Motor neuron (in vitro differentiated cells): ENCODE measurements around the gene KLF11. TPM values are rescaled to one million over a fixed set of nuclear protein-coding genes. Genes with fewer than 3 reads are reported as not detected.

ENCODE experiments used
- ATAC-seq, 8 experiments: fragments of 200-7000 bp; cut with Tn5 transposase; replicated peaks in 6 of 8; 2 replicates each; pipeline ENCODE4 v1.8.0; 2021; ENCODE audit warnings: mild to moderate bottlenecking in 8 of 8, moderate library complexity in 8 of 8
- H3K27ac ChIP-seq, 2 donors: fragments of 250-450 bp; sonication (Bioruptor Pico); 2 replicates each; pipeline ENCODE4 v1.9.0; 2021; ENCODE audit warnings: antibody characterized with exemption in 2 of 2, mild to moderate bottlenecking in 2 of 2, moderate library complexity in 1 of 2
- H3K4me1 ChIP-seq, 2 donors: fragments of 250-450 bp; sonication (Bioruptor Pico); replicated peaks in 1 of 2; 2 replicates each; pipeline ENCODE4 v1.6.1; 2021; ENCODE audit warnings: antibody characterized with exemption in 2 of 2, mild to moderate bottlenecking in 2 of 2, moderate library complexity in 1 of 2
- H3K4me3 ChIP-seq, 5 donors: fragments of 250-450 bp; sonication (Bioruptor Pico); 2 replicates each; pipeline ENCODE4 v1.9.0; 2021; ENCODE audit warnings: antibody characterized with exemption in 5 of 5, mild to moderate bottlenecking in 5 of 5, moderate library complexity in 4 of 5
- WGBS, 10 experiments: fragments of 450-650 bp; shearing (Covaris generic); methylation state at CpG; one replicate each; pipeline ENCODE4 v1.0.0; 2022; 5-methylcytosine and 5-hydroxymethylcytosine counted together
- in situ Hi-C, 9 experiments: fragments of 400-800 bp; cut with MboI; loops; one replicate each; pipeline ENCODE4 v1.15.0; 2021; ENCODE audit warnings: low sequenced_read_pairs in 9 of 9, low pct_unique_long_range_greater_than_20kb in 2 of 9; ENCODE audit not compliant: unreplicated experiment in 9 of 9
- total RNA-seq, 8 experiments: library from RNA; unstranded; fragments of 300-600 nt; gene quantifications; 2 replicates each; pipeline versions ENCODE4 v1.2.3 to v1.2.4, GENCODE V29; 2022

The KLF11 gene
- total RNA-seq, 8 experiments from 2014 or later: 4.0 to 19.7 (median 12.6) TPM

DNA sequence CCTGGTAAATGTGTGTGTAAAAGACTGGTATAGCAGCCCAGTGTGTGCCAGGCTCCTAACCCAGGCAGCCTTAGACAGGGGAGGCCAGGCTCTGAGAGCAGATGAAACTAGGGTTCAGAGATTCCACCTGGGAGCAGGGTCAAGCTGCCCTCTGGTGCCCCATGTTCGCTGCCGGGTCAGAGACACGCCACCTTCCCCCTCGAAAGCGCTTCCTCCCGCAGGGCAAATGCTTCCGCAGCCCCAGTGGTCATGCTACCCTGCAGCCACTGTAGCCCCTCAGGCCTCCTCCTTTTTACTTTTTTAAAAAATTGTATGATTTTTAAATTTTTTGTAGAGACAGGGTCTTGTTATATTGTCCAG lies 10.6 kb upstream of the KLF11 start:
- in situ Hi-C loops: loop anchor here in 3 of 9 experiments (25.0 kb wide), 1 partner anchor 220 kb away; no protein-coding TSS in a partner anchor
- no peak for ATAC-seq
- Histone ChIP-seq H3K27ac (no peak overlapping the region), H3K4me3 (no peak overlapping the region), H3K4me1 (peaks cover 28 to 30% of the 10 kb centered on the region in 2 donors)
- WGBS, 10 experiments: 81 to 100% (median 88%) methylated on average over 2 to 7 of the region's 7 CpGs; no CpG with 5 or more reads in 6 of the 10 experiments

DNA sequence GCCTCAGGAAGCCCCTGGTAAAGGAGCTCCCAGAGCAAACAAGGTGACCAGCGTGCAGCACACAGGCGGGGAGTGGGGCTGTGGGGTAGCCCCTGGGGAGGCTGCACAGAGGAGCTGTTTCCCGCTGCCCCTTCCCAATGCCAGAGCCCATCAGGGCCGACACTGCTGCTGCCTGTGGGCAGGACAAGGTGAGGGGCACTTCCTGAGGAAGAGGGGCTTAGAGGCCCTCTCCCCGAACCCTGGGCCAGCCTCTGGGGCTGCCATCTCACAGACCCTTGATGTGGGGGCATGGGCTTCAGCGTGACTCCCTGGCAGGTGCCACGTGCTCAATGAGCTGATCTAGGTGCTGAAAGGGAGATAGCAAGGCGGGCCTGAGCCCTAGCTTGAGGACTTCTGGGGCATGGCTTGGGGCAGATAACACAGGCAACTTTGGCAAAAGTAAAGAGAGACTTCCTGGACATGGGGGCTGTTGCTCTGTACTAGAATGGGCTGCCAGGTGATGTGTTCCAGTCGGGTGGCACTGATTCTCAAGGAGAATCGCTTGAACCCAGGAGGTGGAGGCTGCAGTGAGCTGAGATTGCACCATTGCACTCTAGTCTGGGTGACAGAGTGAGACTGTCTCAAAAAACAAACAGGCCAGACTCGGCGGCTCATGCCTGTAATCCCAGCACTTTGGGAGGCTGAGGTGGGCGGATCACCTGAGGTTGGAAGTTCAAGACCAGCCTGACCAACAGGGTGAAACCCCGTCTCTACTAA lies 9.9 kb upstream of the KLF11 start:
- no peak overlapping the region for H3K27ac ChIP-seq
- in situ Hi-C loops: loop anchor here in 3 of 9 experiments (25.0 kb wide), 1 partner anchor 221 kb away; no protein-coding TSS in a partner anchor
- no peak overlapping the region for H3K4me3 ChIP-seq
- H3K4me1 ChIP-seq: peaks cover 25 to 28% of the 10 kb centered on the region in 2 donors
- WGBS, 10 experiments: 73 to 100% (median 88%) methylated on average over 1 to 6 of the region's 14 CpGs; no CpG with 5 or more reads in 4 of the 10 experiments
- ATAC-seq: no peak

DNA sequence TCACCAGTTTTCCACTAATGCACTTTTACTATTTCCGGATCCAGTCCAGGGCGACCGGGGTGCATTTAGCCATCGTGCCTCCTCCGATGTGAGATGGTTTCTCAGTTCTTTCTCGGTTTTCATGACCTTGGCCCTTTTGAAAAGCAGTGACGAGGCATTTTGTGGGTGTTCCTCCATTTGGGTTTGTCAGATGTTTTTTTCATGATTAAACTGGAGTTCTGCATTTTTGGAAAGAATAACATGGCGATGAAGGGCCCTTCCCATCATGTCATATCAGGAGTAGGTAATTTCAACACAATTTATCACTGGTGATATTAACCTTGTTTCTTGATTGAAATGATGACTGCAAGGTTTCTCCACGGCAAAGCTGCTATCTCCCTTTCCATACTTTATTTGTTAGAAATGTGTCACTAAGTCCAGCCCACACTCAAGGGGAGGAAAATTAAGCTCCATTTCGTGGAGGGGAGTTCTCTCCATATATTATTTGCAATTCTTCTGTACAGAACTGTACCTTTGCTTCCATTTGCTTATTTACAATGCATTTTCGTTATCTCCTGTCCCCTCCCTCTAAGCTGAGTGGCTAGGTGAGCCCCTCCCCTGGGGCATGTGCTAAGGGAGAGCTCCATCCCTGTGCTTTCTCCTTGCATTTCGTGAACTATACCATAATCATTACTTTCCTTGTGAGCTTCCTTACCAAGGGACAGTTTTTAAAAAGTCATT lies 8.9 kb upstream of the KLF11 start:
- ATAC-seq: no peak
- WGBS, 10 experiments: 28 to 92% (median 74%) methylated on average over 1 to 11 of the region's 12 CpGs
- H3K4me3 ChIP-seq: no peak overlapping the region
- H3K27ac ChIP-seq: no peak overlapping the region
- peaks cover 14 to 17% of the 10 kb centered on the region in 2 donors for H3K4me1 ChIP-seq
- in situ Hi-C loops: loop anchor here in 3 of 9 experiments (25.0 kb wide), 1 partner anchor 222 kb away; no protein-coding TSS in a partner anchor

DNA sequence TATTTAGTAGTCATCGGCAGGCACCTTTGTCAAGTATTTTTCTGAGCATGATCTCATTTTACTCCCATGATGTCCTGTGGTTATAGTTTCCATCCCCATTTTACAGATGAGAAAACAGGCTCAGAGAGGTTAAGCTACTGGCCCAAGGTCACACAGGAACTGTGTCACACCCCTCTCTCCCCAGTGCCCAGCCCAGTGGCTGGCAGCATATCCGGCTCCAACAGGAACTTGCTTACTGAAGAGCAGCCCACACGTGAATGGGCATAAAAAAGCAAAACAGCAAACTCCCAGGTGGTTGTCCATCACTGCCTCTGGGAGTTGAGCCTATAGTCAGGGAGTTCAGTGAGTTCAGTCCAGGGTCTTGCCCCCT lies 8.3 kb upstream of the KLF11 start:
- Histone ChIP-seq H3K4me3 (no peak overlapping the region), H3K27ac (no peak overlapping the region), H3K4me1 (peaks cover 9 to 12% of the 10 kb centered on the region in 2 donors)
- in situ Hi-C loops: loop anchor here in 3 of 9 experiments (25.0 kb wide), 1 partner anchor 223 kb away; no protein-coding TSS in a partner anchor
- no peak for ATAC-seq
- 40 to 100% (median 75%) methylated on average over 1 to 3 of the region's 3 CpGs; no CpG with 5 or more reads in 4 of the 10 experiments for WGBS, 10 experiments

DNA sequence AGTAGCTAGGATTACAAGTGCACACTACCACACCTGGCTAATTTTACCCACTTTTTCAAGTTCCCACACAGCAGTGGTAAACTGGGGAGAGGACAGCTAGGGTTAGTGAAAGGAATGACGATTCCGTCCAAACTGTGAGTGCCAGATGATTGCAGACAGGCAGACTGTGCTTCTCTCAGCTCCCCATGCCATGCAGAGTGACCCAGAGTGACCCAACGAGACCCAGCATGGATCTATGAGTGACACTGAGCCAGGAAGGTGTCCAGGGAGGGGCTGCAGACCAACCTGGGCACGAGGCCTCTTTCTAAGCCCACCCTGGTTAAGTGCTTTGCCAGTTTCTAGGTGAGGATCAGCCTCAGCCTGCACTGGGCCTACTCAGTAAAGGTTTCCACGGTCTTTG lies 7.7 kb upstream of the KLF11 start:
- in situ Hi-C loops: loop anchor here in 3 of 9 experiments (25.0 kb wide), 1 partner anchor 223 kb away; no protein-coding TSS in a partner anchor
- 17 to 78% (median 46%) methylated on average over 2 to 5 of the region's 5 CpGs; no CpG with 5 or more reads in 6 of the 10 experiments for WGBS, 10 experiments
- Histone ChIP-seq H3K27ac (no peak overlapping the region), H3K4me1 (peaks cover 4 to 6% of the 10 kb centered on the region in 2 donors), H3K4me3 (no peak overlapping the region)
- ATAC-seq: no peak

DNA sequence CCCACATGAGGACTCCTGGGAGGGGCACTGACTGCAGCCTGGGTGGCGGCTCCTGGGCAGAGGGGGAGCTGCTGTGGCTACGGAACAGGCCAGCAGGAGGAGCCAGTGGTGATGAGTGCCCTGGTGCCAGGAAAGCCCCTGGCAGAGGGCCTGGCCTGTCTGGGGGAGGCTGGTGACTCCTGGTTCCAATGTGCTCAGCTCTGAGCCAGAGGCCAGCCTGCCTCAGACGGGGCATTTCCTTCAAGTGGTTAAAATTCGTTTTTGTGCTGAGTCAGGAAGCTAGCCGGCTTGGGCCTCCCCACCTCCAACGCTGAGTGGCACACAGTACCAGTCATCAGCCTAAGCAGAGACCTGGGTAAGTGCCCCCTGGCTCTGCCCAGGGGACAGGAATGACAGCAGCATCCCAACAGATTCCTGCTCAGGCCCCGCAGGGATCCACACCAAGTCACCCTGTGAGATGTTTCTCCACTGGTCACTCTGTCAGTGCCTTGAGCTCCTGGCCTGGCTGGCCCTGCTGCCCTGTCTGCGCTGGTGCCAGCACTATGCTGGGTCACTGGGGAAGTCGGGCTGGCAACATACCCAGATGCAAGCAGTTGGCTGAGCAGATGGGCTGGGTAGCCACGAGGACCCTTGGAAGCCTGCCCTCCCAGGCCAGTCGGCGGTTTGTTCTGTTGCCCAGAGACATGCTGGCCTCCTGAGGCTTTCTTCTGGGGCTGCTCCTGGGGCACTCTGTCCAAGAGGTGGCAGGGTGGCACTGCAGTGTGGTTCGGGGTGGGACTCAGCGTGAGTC lies 7.1 kb upstream of the KLF11 start:
- H3K27ac ChIP-seq: no peak overlapping the region
- peak; percentile 31 to 86 (median 60) for ATAC-seq
- in situ Hi-C loops: loop anchor here in 3 of 9 experiments (25.0 kb wide), 1 partner anchor 224 kb away; no protein-coding TSS in a partner anchor
- no peak overlapping the region for H3K4me3 ChIP-seq
- WGBS, 10 experiments: 11 to 68% (median 57%) methylated on average over 2 to 8 of the region's 14 CpGs; no CpG with 5 or more reads in 4 of the 10 experiments
- no peaks in the 10 kb centered on the region for H3K4me1 ChIP-seq

DNA sequence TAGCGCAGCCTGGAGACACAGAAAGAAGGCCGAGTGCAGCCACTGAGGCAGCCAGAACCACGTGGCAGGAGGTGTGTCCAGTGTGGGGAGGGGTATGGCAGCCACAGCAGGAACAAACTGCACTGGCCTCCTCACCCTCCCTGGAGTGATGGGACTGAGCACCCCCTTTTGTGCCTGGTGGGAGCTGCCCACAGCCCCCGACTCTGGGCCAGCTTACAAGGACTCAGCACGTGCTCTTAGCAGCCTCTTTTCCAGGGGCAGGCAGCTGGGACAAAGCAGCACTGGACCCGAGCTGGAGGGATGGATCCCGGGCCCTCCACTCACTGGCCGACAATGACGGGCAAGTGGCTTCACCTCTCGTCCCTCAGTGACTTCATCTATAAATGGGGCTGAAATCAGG lies 5.2 kb upstream of the KLF11 start:
- H3K4me3 ChIP-seq: no peak overlapping the region
- H3K27ac ChIP-seq: no peak overlapping the region
- peaks cover 6 to 12% of the 10 kb centered on the region in 2 donors for H3K4me1 ChIP-seq
- 76 to 100% (median 100%) methylated on average over 1 to 9 of the region's 10 CpGs; no CpG with 5 or more reads in 2 of the 10 experiments for WGBS, 10 experiments
- in situ Hi-C loops: loop anchor here in 3 of 9 experiments (25.0 kb wide), 1 partner anchor 226 kb away; no protein-coding TSS in a partner anchor
- ATAC-seq: no peak

DNA sequence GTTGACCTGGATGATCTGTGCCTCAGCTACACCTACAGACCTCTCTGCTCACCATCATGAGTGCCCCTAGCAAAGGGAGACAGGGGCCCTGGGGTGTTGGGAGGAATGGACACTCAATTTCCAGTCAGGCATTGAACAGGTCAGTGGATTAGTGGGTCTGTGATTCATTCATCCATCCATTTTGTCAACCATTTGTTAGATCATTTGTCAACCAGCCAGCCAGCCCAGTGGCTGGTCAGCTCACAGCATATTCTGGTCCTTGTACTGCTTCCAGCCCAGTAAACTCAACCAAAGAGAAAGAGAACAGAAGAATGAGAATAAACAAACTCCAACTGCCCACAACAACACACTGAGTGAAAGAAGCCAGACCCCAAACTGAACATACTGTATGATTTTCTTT lies 4.6 kb upstream of the KLF11 start:
- no peak for ATAC-seq
- H3K4me3 ChIP-seq: no peak overlapping the region
- in situ Hi-C loops: loop anchor here in 3 of 9 experiments (25.0 kb wide), 1 partner anchor 226 kb away; no protein-coding TSS in a partner anchor
- no peak overlapping the region for H3K27ac ChIP-seq
- H3K4me1 ChIP-seq: peaks cover 6 to 12% of the 10 kb centered on the region in 2 donors

DNA sequence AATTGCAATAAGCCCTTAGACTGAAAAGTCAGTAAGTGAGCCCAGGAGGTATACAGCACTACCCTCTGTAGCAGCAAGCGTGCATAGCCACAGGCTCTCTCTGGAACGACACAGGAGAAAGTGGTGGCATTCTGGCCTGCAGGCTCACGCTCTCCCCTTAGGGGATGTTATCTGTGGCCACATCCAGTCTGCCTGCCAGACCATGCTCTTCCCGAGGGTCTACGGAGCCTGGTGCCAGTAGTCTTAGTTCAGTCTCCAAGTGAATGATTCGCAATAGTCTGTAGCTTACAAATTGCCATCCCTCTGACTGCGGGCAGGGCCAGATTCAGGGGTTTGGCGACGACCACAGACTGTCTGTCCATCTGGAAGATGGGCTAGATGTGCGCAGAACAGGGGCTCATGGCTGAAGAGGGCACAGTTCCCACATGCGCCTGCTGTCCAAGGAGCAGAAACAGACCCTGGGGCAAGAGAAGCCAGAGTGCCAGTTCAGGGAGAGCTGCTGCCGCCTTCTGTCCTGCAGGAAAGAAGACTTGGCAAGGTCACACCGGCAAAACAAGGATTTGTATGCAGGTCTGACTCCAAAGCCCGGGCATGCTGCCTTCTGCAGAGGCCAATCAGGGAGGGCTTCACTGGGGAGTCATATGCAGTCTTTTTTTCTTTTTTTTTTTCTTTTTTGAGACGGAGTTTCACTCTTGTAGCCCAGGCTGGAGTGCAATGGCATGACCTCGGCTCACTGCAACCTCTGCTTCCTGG lies 3.5 kb upstream of the KLF11 start:
- Histone ChIP-seq H3K4me3 (no peak overlapping the region), H3K4me1 (peaks cover 6 to 16% of the 10 kb centered on the region in 2 donors), H3K27ac (no peak overlapping the region)
- 30 to 95% (median 83%) methylated on average over 2 to 11 of the region's 16 CpGs; no CpG with 5 or more reads in 1 of the 10 experiments for WGBS, 10 experiments
- ATAC-seq: no peak
- in situ Hi-C loops: loop anchor here in 3 of 9 experiments (25.0 kb wide), 1 partner anchor 228 kb away; no protein-coding TSS in a partner anchor

DNA sequence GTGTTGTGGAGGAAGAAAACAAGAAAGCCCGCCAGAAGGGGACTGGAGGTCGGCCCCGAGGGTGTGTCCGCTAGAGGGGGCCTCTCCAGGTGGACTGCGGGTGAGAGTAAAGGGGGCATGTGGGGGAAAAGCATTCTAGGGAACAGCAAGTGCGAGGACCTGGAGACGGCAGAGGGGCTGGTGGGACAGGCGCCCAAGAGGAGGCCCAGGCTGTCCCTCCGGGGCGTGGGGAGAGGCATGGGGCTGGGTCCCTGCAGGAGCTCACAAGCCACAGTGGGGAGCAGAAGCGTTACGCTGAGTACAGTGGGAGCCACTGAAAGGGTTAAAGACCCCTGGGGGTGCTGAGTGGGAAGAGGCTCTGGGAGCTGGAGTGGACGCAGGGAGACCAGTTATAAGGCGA lies 1.6 kb upstream of the KLF11 start:
- H3K4me3 ChIP-seq: peak overlapping the region in 1 of 5 donors; percentile 88
- in situ Hi-C loops: loop anchor here in 3 of 9 experiments (25.0 kb wide), 1 partner anchor 229 kb away; no protein-coding TSS in a partner anchor
- H3K27ac ChIP-seq: no peak overlapping the region
- no peak for ATAC-seq
- peaks cover 13 to 25% of the 10 kb centered on the region in 2 donors for H3K4me1 ChIP-seq
- 40 to 100% (median 84%) methylated on average over 1 to 11 of the region's 14 CpGs; no CpG with 5 or more reads in 4 of the 10 experiments for WGBS, 10 experiments

DNA sequence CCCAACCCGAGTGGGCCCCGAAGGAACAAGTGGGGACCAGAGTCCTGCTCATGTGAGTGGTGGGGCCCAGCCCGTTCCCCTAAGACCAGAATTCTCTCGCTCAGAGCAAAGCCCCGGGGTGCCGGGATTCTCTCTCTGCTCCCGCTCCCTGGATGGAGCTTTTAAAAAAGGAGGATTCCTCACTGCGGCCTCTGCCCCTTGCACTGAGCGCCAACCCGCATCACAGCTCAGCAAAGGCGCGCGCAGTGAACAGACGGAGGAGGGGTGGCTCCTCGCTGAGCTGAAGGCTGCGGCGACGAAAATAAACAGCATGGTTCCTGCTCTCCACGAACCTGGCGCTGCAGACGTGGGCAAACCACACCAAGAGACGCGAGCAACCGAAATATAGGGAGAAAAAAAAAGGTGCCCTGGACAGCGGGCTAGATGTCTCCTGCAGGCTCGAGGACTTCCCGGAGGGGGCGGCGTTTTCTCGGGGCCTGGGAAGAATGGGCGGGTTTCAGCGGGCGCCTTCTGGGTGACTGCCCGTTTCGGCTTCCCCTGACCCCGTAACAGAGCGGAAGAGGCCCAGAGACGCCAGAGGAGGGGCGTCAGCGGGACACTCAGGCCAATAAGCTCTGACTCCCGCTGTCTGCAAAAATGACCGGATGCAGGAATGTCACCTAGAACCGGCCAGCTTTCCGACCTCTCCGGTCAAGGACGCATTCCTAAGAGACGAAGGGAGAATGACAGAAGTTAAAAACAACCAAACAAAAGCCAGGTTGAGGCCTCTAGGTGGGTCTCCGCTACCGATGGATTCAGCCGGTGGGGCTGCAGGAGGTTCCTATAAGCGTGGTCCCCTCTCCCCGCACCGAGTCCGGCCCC lies 819 bp upstream of the KLF11 start:
- Histone ChIP-seq H3K4me3 (peak overlapping the region; percentile 35 to 88 (median 48)), H3K4me1 (peaks cover 13 to 25% of the 10 kb centered on the region in 2 donors), H3K27ac (peak overlapping the region; percentile 22 to 88)
- in situ Hi-C loops: loop anchor here in 3 of 9 experiments (25.0 kb wide), 1 partner anchor 230 kb away; no protein-coding TSS in a partner anchor
- WGBS, 10 experiments: 0 to 22% (median 13%) methylated on average over 1 to 24 of the region's 54 CpGs; no CpG with 5 or more reads in 3 of the 10 experiments
- peak; percentile 1 to 47 (median 28) for ATAC-seq
